RWPE2 (cell line): Measurements from ENCODE around the gene GNPAT.

Experiments
- ATAC-seq: fragments of 200-7000 bp; cut with Tn5 transposase; 3 replicates; pipeline ENCODE4 v1.9.1; 2021; ENCODE audit warnings: low read depth
- DNase-seq: peaks from one replicate; pipeline ENCODE4 v3.0.0-alpha.2; 2020; ENCODE audit warnings: low spot score
- H3K27ac ChIP-seq: fragments of 450-650 bp; 2 replicates; pipeline ENCODE4 v1.5.1; 2017; ENCODE audit warnings: mild to moderate bottlenecking; ENCODE audit not compliant: poor library complexity, severe bottlenecking
- H3K27me3 ChIP-seq: fragments of 250-450 bp; sonication (Bioruptor Pico); 2 replicates; pipeline ENCODE4 v1.5.1; 2021; ENCODE audit warnings: mild to moderate bottlenecking, moderate library complexity; ENCODE audit not compliant: insufficient read depth, poor library complexity, severe bottlenecking
- H3K36me3 ChIP-seq: fragments of 250-450 bp; sonication (Bioruptor Pico); 2 replicates; pipeline ENCODE4 v1.5.1; 2020; ENCODE audit warnings: low read depth, mild to moderate bottlenecking, moderate library complexity
- H3K4me1 ChIP-seq: fragments of 250-450 bp; sonication (Bioruptor Pico); 2 replicates; pipeline ENCODE4 v1.5.1; 2021; ENCODE audit warnings: mild to moderate bottlenecking, moderate library complexity; ENCODE audit not compliant: insufficient read depth, poor library complexity, severe bottlenecking
- H3K4me3 ChIP-seq: fragments of 250-450 bp; sonication (Bioruptor Pico); 2 replicates; pipeline ENCODE4 v1.5.1; 2021; ENCODE audit warnings: mild to moderate bottlenecking, moderate library complexity; ENCODE audit not compliant: severe bottlenecking
- H3K9me3 ChIP-seq: fragments of 250-450 bp; sonication (Bioruptor Pico); 2 replicates; pipeline ENCODE4 v1.5.1; 2021; ENCODE audit warnings: mild to moderate bottlenecking, moderate library complexity; ENCODE audit not compliant: severe bottlenecking
- TF ChIP-seq, protein P1 (sequence below): fragments of 450-650 bp; IDR thresholded peaks from one replicate; pipeline ENCODE4 v1.5.1; 2017; ENCODE audit warnings: mild to moderate bottlenecking, moderate library complexity; ENCODE audit not compliant: poor library complexity, severe bottlenecking

The GNPAT gene

DNA sequence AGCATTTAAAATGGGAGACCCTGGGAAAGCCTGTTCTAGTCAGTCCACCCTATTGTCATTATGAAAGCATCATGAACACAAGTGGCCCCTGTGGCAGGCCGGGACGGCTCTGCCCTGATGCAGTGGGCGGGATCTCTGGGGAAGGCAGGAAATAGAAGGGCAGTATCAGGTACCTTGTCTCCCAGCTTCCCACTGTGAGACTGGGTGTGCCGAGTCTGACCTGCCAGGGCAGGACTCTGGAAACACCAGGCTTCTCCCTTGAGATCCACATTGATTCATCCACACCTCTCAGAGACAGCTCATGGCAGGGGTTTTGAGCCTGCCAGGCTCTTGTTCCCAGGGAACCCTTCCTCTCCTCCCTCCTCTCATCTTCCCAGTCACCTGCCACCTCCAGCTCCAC, 24.5 kb upstream of the GNPAT start:
- Histone ChIP-seq H3K4me1 (no peaks in the 10 kb centered on the region), H3K4me3 (no peak overlapping the region), H3K36me3 (no peaks in the 10 kb centered on the region), H3K27ac (no peak overlapping the region), H3K27me3 (no peaks in the 10 kb centered on the region), H3K9me3 (no peaks in the 10 kb centered on the region)
- ATAC-seq = peak; percentile 90
- DNase-seq = no peak
- TF ChIP-seq, protein P1, sequence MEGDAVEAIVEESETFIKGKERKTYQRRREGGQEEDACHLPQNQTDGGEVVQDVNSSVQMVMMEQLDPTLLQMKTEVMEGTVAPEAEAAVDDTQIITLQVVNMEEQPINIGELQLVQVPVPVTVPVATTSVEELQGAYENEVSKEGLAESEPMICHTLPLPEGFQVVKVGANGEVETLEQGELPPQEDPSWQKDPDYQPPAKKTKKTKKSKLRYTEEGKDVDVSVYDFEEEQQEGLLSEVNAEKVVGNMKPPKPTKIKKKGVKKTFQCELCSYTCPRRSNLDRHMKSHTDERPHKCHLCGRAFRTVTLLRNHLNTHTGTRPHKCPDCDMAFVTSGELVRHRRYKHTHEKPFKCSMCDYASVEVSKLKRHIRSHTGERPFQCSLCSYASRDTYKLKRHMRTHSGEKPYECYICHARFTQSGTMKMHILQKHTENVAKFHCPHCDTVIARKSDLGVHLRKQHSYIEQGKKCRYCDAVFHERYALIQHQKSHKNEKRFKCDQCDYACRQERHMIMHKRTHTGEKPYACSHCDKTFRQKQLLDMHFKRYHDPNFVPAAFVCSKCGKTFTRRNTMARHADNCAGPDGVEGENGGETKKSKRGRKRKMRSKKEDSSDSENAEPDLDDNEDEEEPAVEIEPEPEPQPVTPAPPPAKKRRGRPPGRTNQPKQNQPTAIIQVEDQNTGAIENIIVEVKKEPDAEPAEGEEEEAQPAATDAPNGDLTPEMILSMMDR = no peak

DNA sequence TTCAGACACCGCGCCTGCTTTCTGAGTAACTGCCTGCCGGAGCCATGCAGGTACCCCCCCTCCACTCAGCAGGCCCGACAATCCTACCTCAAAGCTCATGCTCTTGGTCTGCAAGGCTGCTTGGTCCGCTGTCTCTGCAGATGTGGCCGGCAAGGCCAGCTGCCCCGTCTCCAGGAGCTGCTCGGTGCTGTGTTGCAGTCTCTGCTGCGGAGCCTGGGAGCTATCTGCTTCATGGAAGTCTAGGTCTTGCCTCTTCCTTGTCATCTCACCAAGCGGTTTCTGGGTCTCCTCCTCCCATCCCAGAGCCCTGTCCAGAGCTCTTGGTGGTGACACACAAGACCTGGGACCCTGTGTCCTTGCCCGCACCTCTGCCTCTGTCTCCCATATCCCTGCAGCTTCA, 24.0 kb upstream of the GNPAT start:
- H3K4me3 ChIP-seq = no peak overlapping the region
- no peaks in the 10 kb centered on the region for H3K9me3 ChIP-seq
- no peaks in the 10 kb centered on the region for H3K36me3 ChIP-seq
- no peaks in the 10 kb centered on the region for H3K27me3 ChIP-seq
- ATAC-seq (no peak), DNase-seq (no peak)
- TF ChIP-seq, protein P1 = no peak
- H3K27ac ChIP-seq = no peak overlapping the region
- no peaks in the 10 kb centered on the region for H3K4me1 ChIP-seq

DNA sequence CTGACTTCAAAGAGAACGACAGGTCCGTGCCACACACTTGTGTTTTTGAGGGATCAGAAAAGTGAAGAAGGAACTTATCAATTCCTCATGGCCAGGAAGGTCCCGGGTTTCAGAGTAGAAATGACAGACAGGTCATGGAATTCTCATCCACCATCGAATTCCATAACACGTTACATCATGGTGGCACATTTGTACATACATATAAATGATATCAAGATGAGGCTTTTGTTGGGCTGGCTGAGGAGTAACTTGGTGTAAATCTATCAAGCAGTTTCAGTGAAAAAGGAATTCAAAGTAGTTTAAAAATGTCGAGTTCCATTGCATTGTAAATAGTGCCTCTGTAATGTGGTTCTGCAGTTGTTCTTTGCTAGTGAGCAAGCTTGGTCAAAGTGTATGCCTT, 22.9 kb upstream of the GNPAT start:
- TF ChIP-seq, protein P1 = no peak
- ATAC-seq = no peak
- Histone ChIP-seq H3K9me3 (no peaks in the 10 kb centered on the region), H3K4me3 (no peak overlapping the region), H3K27ac (no peak overlapping the region), H3K36me3 (no peaks in the 10 kb centered on the region), H3K4me1 (no peaks in the 10 kb centered on the region), H3K27me3 (no peaks in the 10 kb centered on the region)
- no peak for DNase-seq

DNA sequence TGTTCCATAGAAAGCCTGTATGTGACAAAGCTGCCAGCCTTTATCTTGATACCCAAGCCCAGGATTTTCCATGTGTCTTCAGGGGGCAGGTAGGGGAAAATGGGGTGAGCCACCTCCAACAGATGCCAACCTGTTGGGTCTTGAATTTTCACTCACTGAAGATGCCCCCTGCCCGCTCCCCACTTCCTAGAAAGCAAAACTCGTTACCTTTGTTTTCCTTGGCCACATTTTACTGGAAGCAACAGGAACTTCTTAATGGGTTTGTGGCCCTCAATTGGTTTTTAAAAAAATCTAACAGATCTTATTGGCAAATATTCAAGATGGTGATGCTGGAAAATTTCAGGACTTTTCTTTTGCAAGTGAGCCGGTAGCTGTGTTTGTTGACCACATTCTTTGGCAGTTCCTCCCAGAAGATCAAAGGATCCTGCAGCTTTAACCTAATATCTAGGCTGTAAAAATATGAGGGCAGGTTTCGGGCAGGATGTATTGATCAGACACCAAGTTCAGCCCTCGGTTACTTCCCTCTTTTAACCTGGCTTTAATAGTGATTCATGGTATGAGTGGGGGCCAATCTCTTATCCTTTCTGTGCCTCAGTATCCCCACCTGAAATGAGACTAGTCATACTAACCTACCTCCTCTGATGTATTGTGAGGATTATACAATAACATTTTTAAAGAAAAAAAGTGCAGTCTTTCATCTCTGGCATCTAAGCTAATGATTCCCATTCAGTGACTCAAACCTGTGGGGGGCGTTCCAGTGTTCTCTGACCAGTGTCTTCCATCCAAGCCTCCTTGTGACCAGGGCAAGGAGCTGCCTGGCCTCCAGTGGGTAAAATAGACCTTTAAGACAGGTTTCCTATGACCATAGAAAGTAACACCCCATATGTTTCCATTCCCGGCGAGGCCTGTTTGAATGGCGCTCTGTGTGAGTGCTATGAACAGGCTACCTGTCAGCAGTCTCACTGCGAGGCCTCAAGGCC, 21.3 kb upstream of the GNPAT start:
- Histone ChIP-seq H3K27ac (no peak overlapping the region), H3K4me1 (no peaks in the 10 kb centered on the region), H3K27me3 (no peaks in the 10 kb centered on the region), H3K4me3 (no peak overlapping the region), H3K9me3 (no peaks in the 10 kb centered on the region), H3K36me3 (no peaks in the 10 kb centered on the region)
- TF ChIP-seq, protein P1 = no peak
- ATAC-seq (no peak), DNase-seq (no peak)

DNA sequence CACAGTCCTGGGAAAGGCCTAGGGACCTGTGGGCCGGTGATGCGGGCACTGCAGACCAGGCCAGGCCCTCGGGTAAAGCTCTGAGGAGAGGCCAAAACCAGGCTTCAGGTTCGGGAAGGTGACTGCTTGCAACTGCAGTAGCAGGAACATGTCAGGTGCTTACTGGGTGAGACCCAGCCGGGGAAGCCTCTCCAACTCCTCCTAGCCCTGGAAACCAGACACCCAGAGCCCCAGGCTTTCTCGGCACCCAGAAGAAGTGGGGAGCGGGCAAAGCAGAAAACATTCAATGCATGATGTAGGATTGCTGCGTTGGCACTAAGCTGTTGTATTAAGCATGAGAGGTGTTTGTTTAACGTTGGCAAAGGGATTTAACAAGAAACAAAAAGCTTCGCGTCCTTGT, 20.2 kb upstream of the GNPAT start:
- DNase-seq (no peak), ATAC-seq (no peak)
- Histone ChIP-seq H3K27ac (no peak overlapping the region), H3K36me3 (peaks cover 7% of the 10 kb centered on the region; the same call in 1 of the 2 replicates), H3K4me1 (no peaks in the 10 kb centered on the region), H3K27me3 (no peaks in the 10 kb centered on the region), H3K9me3 (no peaks in the 10 kb centered on the region), H3K4me3 (no peak overlapping the region)
- TF ChIP-seq, protein P1 = no peak
